Hepatocyte (in vitro differentiated cells): Measurements from ENCODE around the gene WDR88. TPM values are rescaled to one million over a fixed set of nuclear protein-coding genes. Genes with fewer than 3 reads are reported as not detected.
"Not testable (repeated sequence)": the region's sequence is repeated elsewhere in the genome, so short reads cannot be mapped to it uniquely, and the experiment has no call there.

Experiments used
- DNase-seq: peaks from one replicate; pipeline ENCODE4 v3.0.0-alpha.2; 2016; ENCODE audit warnings: low spot score
- H2AFZ ChIP-seq: fragments of 200-600 bp; sonication (generic); 2 replicates; pipeline ENCODE4 v1.6.0; 2016; ENCODE audit warnings: antibody characterized with exemption, mild to moderate bottlenecking
- H3K27ac ChIP-seq: fragments of 200-600 bp; sonication (generic); 2 replicates; pipeline ENCODE4 v1.5.1; 2016; ENCODE audit warnings: mild to moderate bottlenecking
- H3K27me3 ChIP-seq: fragments of 200-600 bp; sonication (generic); 2 replicates; pipeline ENCODE4 v1.6.1; 2016
- H3K36me3 ChIP-seq: fragments of 200-600 bp; sonication (generic); replicated peaks from 2 replicates; pipeline ENCODE4 v1.5.1; 2016; ENCODE audit warnings: low read depth; ENCODE audit not compliant: insufficient read depth
- H3K4me1 ChIP-seq: fragments of 200-600 bp; sonication (generic); 2 replicates; pipeline ENCODE4 v1.5.1; 2016; ENCODE audit warnings: mild to moderate bottlenecking, moderate library complexity; ENCODE audit not compliant: insufficient read depth
- H3K4me2 ChIP-seq: fragments of 200-600 bp; sonication (generic); 2 replicates; pipeline ENCODE4 v1.6.0; 2016
- H3K4me3 ChIP-seq: fragments of 200-600 bp; sonication (generic); 2 replicates; pipeline ENCODE4 v1.5.1; 2016; ENCODE audit warnings: mild to moderate bottlenecking
- H3K79me2 ChIP-seq: fragments of 200-600 bp; sonication (generic); 2 replicates; pipeline ENCODE4 v1.6.0; 2017; ENCODE audit warnings: mild to moderate bottlenecking
- H3K9me2 ChIP-seq: fragments of 200-600 bp; sonication (generic); replicated peaks from 2 replicates; pipeline ENCODE4 v1.6.0; 2017; ENCODE audit warnings: mild to moderate bottlenecking; ENCODE audit not compliant: insufficient read depth
- H3K9me3 ChIP-seq: fragments of 200-600 bp; sonication (generic); 2 replicates; pipeline ENCODE4 v1.5.1; 2016; ENCODE audit warnings: low read depth, mild to moderate bottlenecking
- H4K20me1 ChIP-seq: fragments of 200-600 bp; sonication (generic); 2 replicates; pipeline ENCODE4 v1.6.0; 2016; ENCODE audit warnings: mild to moderate bottlenecking; ENCODE audit not compliant: insufficient read depth, poor library complexity, severe bottlenecking
- EZH2 ChIP-seq: fragments of 200-600 bp; sonication (generic); IDR thresholded peaks from 2 replicates; pipeline ENCODE4 v1.6.1; 2016; ENCODE audit warnings: antibody characterized with exemption, mild to moderate bottlenecking, borderline replicate concordance
- EZH2phosphoT487 ChIP-seq: fragments of 200-600 bp; sonication (generic); IDR thresholded peaks from one replicate; pipeline ENCODE4 v1.6.1; 2018; ENCODE audit warnings: antibody characterized with exemption, mild to moderate bottlenecking, low read depth, moderate library complexity; ENCODE audit not compliant: unreplicated experiment, severe bottlenecking
- WGBS: methylation state at CpG from one replicate; pipeline ENCODE4 v1.1.6; 2016; ENCODE audit warnings: low lambda C conversion rate; ENCODE audit errors: missing lambda C conversion rate; 5-methylcytosine and 5-hydroxymethylcytosine counted together
- polyA plus RNA-seq: library from polyadenylated mRNA; unstranded; fragments of >200 nt; fragmentation: Nextera tagmentation; extraction: Ambion mirVana; gene quantifications from 2 replicates; pipeline ENCODE4 v1.2.1, GENCODE V29; 2016
- total RNA-seq: library from RNA; depleted of rRNA; stranded (reverse); fragments of >200 nt; gene quantifications from 2 replicates; pipeline ENCODE4 v1.2.3, GENCODE V29; 2014
- TF ChIP-seq, protein P1 (sequence below): fragments of 200-600 bp; sonication (generic); IDR thresholded peaks from 2 replicates; pipeline ENCODE4 v1.5.1; 2016; ENCODE audit warnings: antibody characterized with exemption, mild to moderate bottlenecking; ENCODE audit not compliant: poor library complexity

The WDR88 gene
- total and polyA plus RNA-seq, 2 experiments from 2014 or later, result 0.11 TPM; not detected in 1

DNA sequence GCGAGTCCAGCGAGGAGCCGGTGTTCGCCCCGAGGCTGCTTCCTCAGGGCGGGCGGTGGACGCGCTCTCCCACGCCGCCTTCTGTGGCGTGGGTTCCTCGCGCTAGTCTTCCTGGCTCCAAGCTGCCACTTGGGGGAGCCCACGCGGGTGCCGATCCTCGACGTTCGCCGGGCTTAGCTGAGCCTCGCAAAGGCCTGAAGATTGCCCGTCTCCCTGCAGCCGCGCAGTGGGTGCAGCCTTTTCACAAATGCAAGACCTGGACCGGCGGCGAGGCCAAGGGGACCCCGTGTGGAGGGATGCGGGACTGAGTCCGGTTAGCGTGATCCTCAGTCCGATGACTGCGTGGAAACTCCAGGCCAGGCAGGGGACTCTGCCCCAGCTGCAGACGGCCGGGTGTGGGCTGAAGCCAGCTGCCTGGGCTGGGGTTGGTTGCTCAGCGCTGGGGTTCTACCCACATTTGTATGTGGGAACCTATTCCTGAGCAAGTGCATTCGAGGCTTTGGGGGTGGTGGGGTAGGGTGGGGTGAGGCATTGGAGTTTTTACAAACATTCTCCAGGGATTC lies 45.6 kb downstream of the WDR88 start:
- Histone ChIP-seq H3K9me3 (no peaks in the 10 kb centered on the region), H2AFZ (peak overlapping the region; percentile 11), H3K9me2 (no peaks in the 10 kb centered on the region), H3K79me2 (peaks cover 14% of the 10 kb centered on the region), H3K4me1 (peaks cover 8% of the 10 kb centered on the region), H3K4me2 (peak overlapping the region; percentile 77), H3K36me3 (no peaks in the 10 kb centered on the region), H3K4me3 (peak overlapping the region; percentile 21), H3K27me3 (no peaks in the 10 kb centered on the region), H4K20me1 (no peaks in the 10 kb centered on the region), H3K27ac (peak overlapping the region; percentile 41)
- peak; percentile 86 for DNase-seq
- WGBS, result 1% methylated on average over 26 of the region's 38 CpGs
- TF ChIP-seq, protein P1, sequence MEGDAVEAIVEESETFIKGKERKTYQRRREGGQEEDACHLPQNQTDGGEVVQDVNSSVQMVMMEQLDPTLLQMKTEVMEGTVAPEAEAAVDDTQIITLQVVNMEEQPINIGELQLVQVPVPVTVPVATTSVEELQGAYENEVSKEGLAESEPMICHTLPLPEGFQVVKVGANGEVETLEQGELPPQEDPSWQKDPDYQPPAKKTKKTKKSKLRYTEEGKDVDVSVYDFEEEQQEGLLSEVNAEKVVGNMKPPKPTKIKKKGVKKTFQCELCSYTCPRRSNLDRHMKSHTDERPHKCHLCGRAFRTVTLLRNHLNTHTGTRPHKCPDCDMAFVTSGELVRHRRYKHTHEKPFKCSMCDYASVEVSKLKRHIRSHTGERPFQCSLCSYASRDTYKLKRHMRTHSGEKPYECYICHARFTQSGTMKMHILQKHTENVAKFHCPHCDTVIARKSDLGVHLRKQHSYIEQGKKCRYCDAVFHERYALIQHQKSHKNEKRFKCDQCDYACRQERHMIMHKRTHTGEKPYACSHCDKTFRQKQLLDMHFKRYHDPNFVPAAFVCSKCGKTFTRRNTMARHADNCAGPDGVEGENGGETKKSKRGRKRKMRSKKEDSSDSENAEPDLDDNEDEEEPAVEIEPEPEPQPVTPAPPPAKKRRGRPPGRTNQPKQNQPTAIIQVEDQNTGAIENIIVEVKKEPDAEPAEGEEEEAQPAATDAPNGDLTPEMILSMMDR, result peak; percentile 39
- no peak for TF ChIP-seq EZH2

DNA sequence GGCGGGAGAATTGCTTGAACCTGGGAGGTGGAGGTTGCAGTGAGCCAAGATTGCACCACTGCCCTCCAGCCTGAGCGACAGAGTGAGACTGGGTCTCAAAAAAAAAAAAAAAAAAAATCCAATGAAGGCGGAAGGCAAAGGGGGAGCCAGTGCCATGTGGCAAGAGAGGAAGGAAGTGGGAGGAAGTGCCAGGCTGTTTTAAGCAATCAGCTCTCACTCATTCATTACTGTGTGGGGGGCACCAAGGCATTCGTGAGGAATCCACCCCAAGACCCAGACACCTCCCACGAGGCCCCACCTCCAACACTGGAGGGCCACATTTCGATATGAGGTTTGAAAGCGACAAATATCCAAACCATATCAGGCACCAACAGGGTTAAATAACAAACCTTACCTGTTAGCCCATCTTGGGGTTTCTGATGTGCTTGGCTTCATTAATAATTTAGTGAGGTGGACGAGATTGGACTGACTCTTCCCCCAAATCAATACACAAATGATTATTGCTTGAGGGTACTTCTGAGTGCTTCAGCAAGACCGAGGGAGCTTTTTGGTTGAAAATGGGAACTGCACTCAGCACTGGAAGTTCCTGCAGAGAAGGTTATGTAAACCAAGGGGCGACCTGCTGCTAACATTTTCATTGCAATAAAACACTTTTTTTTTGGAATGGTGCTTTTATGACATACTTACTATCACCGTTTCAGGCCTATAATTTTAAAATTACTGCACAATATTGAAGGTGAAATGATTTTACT lies 54.7 kb downstream of the WDR88 start:
- no peaks in the 10 kb centered on the region for H4K20me1 ChIP-seq
- TF ChIP-seq EZH2 (no peak), EZH2phosphoT487 (no peak)
- TF ChIP-seq, protein P1, result no peak
- H3K9me3 ChIP-seq, result no peaks in the 10 kb centered on the region
- H3K4me3 ChIP-seq, result no peak overlapping the region
- no peak for DNase-seq
- no peak overlapping the region for H3K27ac ChIP-seq
- no peaks in the 10 kb centered on the region for H3K9me2 ChIP-seq
- H3K4me2 ChIP-seq, result no peak overlapping the region
- H3K27me3 ChIP-seq, result no peaks in the 10 kb centered on the region
- H3K79me2 ChIP-seq, result no peaks in the 10 kb centered on the region
- H3K4me1 ChIP-seq, result no peaks in the 10 kb centered on the region
- WGBS, result 63% methylated on average over 11 of the region's 11 CpGs
- H2AFZ ChIP-seq, result no peak overlapping the region
- H3K36me3 ChIP-seq, result no peaks in the 10 kb centered on the region

DNA sequence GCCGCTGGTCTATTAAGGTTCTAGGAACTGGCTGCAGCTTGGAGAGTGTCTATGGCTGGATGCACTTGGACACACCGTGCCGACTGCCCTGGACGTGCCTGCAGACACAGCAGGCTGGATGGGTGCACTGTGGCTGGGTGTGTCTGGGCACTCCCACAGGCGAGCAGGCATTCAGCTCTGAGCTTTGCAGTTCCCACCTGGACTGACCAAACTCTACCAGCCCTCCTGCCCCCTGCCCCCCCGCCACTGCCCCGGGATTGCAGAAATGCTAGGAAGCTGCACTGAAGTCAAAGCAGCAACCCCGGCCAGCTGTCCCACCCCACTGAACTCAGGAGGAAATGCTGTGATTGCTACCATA lies 55.2 kb downstream of the WDR88 start:
- H3K27ac ChIP-seq, result no peak overlapping the region
- no peak overlapping the region for H3K4me3 ChIP-seq
- TF ChIP-seq EZH2phosphoT487, result no peak
- H2AFZ ChIP-seq, result no peak overlapping the region
- no peak for DNase-seq
- H3K4me2 ChIP-seq, result no peak overlapping the region
- 81% methylated on average over 7 of the region's 8 CpGs for WGBS
- no peaks in the 10 kb centered on the region for H4K20me1 ChIP-seq
- no peaks in the 10 kb centered on the region for H3K79me2 ChIP-seq
- H3K9me2 ChIP-seq, result no peaks in the 10 kb centered on the region
- H3K27me3 ChIP-seq, result no peaks in the 10 kb centered on the region
- H3K4me1 ChIP-seq, result no peaks in the 10 kb centered on the region
- H3K36me3 ChIP-seq, result no peaks in the 10 kb centered on the region
- H3K9me3 ChIP-seq, result no peaks in the 10 kb centered on the region

DNA sequence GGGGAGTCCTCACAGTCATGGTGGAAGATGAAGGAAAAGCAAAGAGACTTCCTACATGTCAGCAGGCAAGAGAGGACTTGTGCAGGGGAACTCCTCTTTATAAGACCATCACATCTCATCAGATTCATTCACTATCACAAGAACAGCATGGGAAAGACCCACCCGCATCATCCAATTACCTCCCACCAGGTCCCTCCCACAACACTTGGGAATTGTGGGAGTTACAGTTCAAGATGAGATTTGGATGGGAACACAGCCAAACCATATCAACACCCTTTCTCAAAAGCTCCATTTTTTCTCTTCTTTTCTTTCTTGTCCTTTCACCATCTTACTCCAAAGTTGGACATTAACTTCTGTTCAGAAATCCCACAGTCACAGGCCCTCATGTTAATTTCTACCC lies 57.5 kb downstream of the WDR88 start:
- Histone ChIP-seq H3K4me1 (no peaks in the 10 kb centered on the region), H3K27ac (no peak overlapping the region), H3K27me3 (no peaks in the 10 kb centered on the region), H3K36me3 (no peaks in the 10 kb centered on the region), H2AFZ (no peak overlapping the region), H3K4me3 (no peak overlapping the region), H3K9me2 (no peaks in the 10 kb centered on the region), H3K9me3 (no peaks in the 10 kb centered on the region), H4K20me1 (no peaks in the 10 kb centered on the region), H3K79me2 (no peaks in the 10 kb centered on the region), H3K4me2 (no peak overlapping the region)
- TF ChIP-seq EZH2, result no peak
- DNase-seq, result no peak
- no CpG with 5 or more reads among the region's 1 CpG for WGBS

DNA sequence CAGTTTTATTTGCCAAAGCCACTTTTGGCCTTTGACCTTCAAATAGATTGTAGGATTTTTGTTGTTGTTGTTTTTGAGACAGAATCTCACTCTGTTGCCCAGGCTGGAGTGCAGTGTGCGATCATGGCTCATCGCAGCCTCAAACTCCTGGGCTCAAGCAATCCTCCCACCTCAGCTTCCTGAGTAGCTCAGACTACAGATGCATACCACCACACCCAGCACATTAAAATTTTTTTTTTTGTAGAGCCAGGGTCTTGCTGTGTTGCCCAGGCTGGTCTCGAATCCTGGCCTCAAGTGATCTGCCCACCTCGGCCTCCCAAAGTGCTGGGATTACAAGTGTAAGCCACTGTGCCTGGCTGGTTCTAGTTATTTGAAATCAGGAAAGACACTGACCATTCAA lies 59.2 kb downstream of the WDR88 start:
- DNase-seq, H3K27ac ChIP-seq, H4K20me1 ChIP-seq, H3K79me2 ChIP-seq, H3K4me3 ChIP-seq, H3K36me3 ChIP-seq, H2AFZ ChIP-seq, H3K9me2 ChIP-seq, H3K4me1 ChIP-seq, H3K27me3 ChIP-seq, H3K9me3 ChIP-seq, H3K4me2 ChIP-seq: not testable (repeated sequence)
- 92% methylated on average over 4 of the region's 4 CpGs for WGBS
